Breast epithelium (tissue), 3 donors: ENCODE results near the gene ARHGEF3.

ENCODE experiments used
- POLR2AphosphoS5 ChIP-seq, 3 donors: sonication (generic); formaldehyde crosslinking; IDR thresholded peaks; one replicate each; pipeline ENCODE4 v1.6.1; 2017; ENCODE audit warnings: antibody characterized with exemption in 3 of 3
- TF ChIP-seq, protein P1 (sequence below), 3 donors: fragments of 450-650 bp; IDR thresholded peaks; one replicate each; pipeline ENCODE4 v1.5.1; 2016 to 2017; ENCODE audit warnings: antibody characterized with exemption in 3 of 3, mild to moderate bottlenecking in 3 of 3, moderate library complexity in 3 of 3

DNA sequence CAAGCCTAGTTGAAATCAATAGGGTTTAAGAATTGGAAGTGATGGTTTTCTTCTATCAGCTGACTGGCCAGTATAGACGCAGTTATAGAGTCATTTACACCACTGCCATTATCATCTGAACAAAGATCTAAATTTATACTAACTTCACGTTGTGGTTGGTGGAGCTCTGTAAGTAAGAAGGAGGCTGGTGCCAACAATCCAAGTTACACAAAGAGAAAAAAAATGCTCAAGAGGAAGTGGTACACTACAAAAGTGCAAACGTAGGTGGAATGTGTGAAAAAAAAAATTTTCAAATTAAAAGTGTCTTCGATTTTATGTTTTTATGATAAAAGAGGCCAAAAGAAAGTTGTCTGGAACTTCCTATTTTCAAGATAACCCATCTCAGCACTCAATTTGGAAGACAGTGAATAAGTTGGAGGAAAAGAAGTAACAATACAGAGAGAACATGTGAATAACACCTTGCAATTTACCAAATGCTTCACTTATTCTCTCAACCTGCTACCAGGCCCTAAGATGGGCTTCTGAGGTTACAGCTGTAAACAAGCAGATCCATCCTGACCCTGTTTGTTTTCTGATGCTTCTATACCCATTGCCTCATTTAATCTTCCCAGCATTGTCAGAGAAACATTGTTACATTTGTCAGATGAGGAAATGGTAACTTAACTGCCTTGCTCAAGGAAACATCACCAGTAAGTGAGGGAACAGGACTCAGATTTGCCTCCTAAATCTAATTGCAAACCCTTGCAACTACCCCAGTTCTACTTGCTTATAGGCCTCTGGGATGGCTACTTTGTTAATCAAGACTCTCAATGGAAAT is 106.7 kb downstream of the ARHGEF3 start:
- TF ChIP-seq, protein P1, sequence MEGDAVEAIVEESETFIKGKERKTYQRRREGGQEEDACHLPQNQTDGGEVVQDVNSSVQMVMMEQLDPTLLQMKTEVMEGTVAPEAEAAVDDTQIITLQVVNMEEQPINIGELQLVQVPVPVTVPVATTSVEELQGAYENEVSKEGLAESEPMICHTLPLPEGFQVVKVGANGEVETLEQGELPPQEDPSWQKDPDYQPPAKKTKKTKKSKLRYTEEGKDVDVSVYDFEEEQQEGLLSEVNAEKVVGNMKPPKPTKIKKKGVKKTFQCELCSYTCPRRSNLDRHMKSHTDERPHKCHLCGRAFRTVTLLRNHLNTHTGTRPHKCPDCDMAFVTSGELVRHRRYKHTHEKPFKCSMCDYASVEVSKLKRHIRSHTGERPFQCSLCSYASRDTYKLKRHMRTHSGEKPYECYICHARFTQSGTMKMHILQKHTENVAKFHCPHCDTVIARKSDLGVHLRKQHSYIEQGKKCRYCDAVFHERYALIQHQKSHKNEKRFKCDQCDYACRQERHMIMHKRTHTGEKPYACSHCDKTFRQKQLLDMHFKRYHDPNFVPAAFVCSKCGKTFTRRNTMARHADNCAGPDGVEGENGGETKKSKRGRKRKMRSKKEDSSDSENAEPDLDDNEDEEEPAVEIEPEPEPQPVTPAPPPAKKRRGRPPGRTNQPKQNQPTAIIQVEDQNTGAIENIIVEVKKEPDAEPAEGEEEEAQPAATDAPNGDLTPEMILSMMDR (IDR thresholded peaks at IDR 0.05) = no peak
- TF ChIP-seq POLR2AphosphoS5 (IDR thresholded peaks at IDR 0.05) = no peak
